ENCODE measurements around the gene AKT1S1.

GRCh38 chr19:49884760-49885159 is 7.6 kb upstream of the AKT1S1 start:
- no peak for TF ChIP-seq EZH2 (IDR thresholded peaks at IDR 0.05; ENCODE audit: borderline replicate concordance, low read depth, low read length, poor library complexity, severe bottlenecking)
- no peak for TF ChIP-seq CTCF (conservative IDR thresholded peaks at IDR 0.05; ENCODE audit: low read depth, low read length)
